Tongue (tissue), 2 donors: ENCODE measurements around the gene SLC22A17. TPM values are rescaled to one million over a fixed set of nuclear protein-coding genes. Genes with fewer than 3 reads are reported as not detected.

Experiments
- DNase-seq: peaks from one replicate; pipeline ENCODE4 v3.0.0-alpha.2; 2015
- total RNA-seq: library from RNA; depleted of rRNA; stranded (reverse); fragments of >200 nt; gene quantifications from one replicate; pipeline ENCODE4 v1.2.3, GENCODE V29; 2014

SLC22A17 gene
- total RNA-seq, 1 donor from 2014 or later = 30.5 TPM

DNA sequence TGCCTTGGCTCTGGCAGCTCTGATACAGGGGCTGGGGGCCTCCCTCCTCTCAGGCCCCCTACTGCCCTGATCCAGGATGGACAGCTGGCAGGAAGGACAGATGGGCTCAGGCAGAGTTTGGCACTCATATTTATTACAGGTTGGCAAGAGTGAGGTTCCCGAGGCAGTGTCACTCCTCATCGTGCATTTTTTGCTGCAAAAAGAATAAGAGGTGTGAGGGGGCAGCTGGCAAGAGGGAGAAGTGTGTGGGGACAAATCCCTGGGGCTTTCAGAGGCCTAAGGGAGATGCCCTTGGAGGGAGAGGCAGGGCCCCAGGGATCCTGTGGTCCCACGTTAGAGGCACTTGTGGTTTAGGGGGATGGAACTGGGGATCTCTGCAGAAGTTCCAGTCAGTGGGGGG lies 29.2 kb upstream of the SLC22A17 start:
- no peak for DNase-seq

DNA sequence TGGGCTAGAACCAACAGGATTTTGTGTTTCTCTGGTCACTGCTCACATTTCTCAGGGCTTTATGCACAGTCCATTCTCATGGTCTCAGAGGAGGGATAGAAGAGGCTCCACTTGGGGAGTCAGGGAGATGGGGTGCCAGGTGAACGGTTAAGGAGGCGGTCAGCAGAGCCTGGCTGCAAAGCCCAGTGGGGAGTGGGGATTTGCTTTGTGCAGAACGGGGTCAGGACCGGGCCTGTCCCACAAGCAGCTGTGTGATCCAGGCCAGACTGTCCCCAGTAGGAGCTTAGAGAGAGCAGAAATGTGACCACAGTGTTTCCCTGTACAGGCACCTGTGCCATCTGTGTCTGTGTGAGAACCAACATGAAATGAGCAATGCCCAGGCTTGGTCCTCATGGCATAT lies 28.3 kb upstream of the SLC22A17 start:
- no peak for DNase-seq

DNA sequence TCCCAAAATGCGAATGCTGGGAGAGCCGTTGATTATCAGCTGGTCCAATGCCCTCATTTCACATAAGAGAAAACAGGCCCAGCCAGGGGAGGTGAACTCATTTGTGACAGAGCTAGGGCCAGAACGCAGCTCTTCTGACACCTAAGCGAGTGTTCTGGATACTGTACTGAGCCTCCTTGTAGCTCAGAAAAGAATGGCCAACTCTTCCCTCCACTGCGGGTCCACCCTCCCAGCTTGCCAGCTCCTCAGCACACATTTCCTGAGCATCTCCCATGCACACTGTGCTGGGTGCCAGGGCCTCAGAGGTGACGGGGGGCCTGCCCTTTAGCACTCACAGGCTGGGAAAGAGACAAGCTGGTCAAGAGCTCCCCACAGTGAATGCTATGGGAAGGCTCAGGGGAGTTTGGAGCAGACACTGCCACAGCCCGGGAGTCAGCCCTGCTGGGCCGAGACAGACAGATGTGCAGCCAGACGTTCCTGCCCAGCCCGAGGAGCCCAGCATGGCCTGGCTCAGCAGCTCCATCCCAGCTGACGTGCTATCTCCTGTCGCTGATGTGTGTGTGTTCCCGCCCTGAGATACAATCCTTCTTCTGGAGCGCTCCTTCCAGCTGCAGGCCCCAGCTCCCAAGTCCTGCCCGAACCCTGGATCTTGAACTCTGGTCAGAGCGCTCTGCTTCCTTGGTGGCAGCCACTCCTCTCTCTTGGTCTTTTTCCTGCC lies 27.7 kb upstream of the SLC22A17 start:
- no peak for DNase-seq

DNA sequence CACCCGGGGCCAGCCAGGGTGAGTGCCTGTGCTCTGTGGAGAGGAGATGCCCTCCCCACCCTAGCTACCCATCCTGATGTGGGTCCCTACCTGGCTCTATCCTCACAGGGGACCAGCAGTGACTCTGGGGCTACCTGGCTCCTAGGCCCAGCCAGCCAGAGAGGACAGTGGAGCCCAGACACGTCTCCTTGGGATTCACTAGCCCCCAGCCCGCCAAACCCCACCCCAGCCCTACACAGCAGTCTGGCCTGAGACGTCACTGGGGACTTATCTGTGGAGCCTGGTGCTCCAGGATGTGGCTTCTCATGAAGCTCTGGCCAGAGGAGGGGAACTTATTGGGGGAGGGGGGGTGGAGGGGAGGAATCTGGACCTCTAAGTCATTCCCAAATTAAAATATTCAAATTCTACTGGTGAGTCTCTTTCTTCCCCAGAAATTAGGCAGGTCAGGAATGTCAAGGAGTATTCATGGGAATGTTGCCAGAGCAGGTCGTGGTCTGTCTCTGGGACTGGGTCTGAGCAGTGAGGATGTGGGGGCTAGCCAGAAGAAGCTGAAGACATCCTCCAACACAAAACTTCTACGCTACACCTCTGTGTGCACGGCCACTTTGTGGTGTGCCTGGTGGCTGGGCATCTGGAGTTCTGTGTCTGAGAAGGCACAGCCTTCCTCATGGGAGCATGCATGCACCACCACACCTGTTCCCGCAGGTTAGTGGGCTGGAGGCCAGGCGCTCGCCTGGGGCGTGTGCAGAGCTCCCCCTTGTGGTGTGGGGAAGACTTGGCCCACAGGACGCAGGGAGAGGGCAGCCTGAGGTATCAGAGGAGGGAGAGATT lies 26.9 kb upstream of the SLC22A17 start:
- peak; percentile 66 for DNase-seq

DNA sequence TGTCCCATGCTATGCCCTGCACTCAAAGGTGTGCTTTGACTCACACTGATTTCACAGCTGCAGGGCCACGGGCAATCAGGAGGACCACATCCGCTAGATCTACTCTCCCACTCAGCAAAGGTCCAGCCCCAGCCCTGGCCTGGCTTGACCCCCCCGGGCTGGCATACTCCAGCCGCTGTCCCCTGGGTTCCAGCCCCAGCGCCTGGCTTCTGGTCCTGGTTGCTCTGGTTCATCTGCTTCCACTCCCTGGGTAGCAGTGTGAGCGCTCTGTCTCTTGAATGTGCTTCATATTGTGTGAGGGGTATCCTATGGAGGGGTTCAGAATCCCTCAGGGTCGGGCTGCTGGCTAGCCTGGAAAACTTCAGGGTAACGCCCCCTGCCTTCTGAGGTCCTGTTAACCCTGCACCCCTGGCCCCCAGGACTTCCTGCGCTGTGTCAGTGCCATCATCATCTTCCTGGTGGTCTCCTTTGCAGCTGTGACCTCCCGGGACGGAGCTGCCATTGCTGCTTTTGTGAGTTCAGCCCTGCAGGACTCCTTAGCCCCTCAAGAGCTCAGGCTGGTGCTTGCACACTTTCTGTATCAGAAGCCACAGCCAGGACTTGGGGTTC lies 26.0 kb upstream of the SLC22A17 start:
- DNase-seq = no peak

DNA sequence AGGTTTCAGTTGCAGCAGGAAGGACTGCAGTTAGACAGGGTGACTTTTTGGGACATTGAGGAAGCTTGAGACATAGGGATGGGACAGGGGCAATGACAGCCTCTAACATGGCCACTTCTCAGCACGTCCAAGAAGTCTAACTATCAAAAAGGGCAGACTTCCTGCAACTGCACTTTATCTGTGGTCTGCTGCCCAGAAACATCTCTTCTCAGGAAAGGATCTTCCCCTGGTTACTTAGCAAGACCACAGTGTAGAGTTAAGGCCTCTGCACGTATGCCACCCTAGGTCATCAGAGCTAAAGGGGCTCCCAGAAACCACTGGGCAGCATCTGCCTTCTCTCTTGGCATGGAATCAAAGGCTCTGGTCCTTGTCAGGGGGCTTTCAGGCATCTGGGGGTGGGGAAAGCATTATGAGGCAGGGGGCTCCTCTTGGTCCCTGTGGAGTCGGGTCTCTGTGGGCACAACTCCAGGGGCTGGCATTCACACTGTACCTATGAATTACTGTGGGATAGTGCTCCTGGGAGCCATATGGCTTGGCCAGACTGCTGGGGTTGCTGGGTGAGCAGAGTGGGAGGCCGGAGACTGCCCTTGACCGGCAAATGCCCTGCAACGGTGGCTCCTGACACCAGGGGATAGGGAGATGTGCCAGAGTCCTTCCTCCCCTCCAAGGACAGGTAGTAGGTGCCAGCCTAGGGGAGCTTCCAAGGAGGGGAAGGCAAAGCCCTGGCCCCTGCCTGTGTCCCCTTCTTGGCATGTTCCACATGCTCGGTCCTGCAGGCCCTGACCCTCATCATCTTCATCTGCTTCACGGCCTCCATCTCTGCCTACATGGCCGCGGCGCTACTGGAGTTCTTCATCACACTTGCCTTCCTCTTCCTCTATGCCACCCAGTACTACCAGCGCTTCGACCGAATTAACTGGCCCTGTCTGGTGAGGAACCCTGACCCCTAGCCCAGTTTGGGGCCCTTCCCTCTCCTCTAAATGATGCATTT lies 25.2 kb upstream of the SLC22A17 start:
- DNase-seq = no peak

DNA sequence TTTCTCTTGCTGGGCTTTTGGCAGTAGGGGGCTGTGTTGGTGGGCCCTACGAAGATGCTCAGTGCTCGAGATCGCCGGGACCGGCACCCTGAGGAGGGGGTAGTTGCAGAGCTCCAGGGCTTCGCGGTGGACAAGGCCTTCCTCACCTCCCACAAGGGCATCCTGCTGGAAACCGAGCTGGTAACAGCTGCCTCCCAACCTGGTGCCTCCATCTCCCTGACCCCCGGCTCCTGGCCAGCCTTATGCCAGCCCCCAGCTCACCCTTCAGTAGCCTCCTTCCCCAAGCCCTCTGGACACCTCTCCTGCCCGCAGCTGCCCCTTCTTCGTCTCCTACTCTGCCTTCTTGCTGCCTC lies 24.5 kb upstream of the SLC22A17 start:
- no peak for DNase-seq

DNA sequence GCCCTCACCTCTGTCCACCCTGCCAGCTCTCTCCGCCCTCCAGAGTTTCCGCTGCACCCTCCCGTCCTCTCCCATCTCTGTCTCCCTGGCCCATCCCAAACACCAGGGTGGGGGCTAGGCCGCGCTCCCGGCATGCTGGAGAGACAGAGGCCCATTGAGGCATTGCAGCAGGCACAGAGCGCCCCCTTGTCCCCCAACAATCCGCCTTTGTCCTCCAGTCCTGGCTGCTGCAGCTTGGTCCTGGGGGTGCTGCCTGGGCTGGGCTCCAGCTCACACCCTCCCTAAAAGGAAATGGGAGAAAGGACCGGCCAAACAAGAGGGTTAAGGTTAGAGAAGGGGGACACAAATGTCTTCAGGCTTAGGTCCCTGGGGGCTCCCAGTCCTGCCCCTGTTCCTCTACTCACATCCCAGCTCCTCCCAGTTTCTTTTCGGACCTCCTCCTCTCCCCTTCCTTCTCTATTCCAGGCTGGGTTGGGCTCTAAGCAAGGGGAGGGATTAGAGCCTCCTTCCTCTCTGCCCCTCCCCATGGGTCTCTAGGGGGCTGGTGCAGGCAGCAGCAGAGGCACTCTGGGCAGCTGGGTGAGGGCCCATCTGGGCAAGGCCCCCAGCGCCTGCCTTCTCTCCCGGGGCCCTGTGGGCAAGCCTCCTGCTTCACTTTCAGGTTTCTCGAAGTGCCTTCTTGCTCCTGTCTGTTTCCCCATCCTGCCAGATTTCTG lies 24.0 kb upstream of the SLC22A17 start, which contains the start of gene CMTM5:
CMTM5 (plus strand) TSS at position 565 of the 716 bp plus-strand sequence. CDS start 206 bp downstream, outside the sequence.
- peak; percentile 62 for DNase-seq

DNA sequence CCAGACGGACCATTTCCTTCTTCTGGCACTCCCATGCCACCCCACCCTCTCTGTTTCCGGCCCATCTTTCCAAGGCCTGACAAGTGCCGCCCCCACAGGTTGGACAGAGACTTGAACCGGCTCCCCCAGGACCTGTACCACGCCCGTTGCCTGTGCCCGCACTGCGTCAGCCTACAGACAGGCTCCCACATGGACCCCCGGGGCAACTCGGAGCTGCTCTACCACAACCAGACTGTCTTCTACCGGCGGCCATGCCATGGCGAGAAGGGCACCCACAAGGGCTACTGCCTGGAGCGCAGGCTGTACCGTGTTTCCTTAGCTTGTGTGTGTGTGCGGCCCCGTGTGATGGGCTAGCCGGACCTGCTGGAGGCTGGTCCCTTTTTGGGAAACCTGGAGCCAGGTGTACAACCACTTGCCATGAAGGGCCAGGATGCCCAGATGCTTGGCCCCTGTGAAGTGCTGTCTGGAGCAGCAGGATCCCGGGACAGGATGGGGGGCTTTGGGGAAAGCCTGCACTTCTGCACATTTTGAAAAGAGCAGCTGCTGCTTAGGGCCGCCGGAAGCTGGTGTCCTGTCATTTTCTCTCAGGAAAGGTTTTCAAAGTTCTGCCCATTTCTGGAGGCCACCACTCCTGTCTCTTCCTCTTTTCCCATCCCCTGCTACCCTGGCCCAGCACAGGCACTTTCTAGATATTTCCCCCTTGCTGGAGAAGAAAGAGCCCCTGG lies 23.0 kb upstream of the SLC22A17 start:
- DNase-seq = no peak

DNA sequence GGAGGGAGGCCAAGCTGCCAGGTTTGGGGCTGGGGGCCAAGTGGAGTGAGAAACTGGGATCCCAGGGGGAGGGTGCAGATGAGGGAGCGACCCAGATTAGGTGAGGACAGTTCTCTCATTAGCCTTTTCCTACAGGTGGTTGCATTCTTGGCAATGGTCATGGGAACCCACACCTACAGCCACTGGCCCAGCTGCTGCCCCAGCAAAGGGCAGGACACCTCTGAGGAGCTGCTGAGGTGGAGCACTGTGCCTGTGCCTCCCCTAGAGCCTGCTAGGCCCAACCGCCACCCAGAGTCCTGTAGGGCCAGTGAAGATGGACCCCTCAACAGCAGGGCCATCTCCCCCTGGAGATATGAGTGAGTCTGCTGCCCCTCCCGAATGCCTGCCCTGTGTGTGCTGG lies 20.4 kb upstream of the SLC22A17 start:
- DNase-seq = no peak

DNA sequence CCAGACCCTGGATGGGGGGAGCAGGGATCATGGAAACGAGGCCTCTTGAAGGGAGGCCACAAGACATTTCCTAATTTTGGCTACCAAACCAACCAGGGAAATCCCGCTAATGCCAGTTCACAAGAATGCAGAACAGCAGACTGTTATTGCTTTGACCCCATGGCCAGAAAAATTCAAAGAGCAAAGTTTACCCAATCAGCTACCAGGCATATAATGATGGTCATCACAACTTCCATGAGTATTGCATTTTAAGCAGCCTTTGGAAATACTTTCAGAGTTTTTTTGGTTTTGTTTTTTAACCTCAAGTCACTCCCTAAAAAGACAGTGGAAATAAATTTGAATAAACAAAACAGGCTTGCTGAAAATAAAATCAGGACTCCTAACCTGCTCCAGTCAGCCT lies 19.8 kb upstream of the SLC22A17 start, which contains the start of gene IL25:
IL25 (plus strand) TSS at position 301 of the 400 bp plus-strand sequence.
- DNase-seq = no peak

DNA sequence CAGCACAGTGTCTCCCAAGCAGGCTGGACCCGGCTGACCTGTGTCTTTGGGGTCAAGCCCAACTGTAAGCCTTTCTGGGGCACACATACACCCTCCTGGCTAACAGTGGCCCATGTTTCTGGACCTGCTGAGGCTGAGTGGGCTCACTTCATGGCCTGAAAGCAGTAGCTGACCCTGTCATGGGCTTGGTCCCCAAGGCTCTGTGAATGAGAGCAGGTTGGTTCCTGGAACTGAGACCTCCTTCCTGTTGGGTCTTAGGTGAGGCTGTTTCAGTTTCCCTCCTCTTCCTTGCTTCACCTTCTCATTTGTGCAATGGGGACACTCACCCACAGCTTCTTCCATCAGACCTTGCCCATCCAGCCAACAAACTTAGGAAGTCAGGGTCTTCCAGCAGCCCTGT lies 19.2 kb upstream of the SLC22A17 start:
- no peak for DNase-seq

DNA sequence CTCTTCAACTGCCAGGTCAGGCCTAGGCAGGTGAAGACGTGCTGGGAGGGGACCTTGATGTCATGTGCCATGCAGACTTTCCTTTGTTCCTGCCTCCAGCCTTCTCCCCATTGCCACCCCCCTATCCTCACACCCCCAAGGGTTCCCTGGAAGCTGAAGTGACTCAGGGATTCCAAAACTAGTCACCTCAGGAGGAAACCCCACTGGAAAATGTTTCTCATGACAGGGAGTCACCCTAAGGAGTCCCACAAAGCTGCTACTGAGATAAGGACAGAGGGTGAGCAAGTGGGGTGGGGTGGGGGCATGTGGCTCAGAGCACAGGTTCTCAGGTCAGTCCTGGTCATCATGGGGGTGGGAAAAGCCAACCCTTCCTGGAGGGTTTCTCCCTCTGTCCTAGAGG lies 17.5 kb upstream of the SLC22A17 start:
- no peak for DNase-seq

DNA sequence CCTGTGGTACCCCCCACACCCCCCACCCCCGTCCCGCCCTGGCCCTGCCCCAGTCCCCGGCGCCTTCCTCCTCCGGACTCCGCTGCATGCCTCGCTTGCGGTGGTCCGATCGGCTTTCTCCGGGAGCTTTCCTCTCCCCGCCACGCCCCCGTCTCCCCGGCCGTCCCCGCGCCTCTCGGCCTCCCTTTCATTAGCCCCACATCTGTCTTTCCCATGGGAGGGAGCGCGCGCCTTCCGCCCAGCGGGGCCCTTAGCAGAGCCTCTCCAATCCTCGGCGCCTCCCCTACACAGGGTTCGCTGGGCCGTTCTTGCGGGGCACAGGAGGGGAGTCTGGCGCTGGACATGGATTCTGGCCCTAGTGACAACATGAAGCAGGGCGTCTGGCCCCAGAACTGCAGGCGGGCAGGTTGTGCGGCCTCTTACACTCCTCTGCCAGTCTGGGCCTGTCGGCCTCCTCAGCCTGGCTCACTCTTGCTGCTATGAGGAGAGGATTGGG lies 13.8 kb upstream of the SLC22A17 start:
- peak; percentile 93 for DNase-seq

DNA sequence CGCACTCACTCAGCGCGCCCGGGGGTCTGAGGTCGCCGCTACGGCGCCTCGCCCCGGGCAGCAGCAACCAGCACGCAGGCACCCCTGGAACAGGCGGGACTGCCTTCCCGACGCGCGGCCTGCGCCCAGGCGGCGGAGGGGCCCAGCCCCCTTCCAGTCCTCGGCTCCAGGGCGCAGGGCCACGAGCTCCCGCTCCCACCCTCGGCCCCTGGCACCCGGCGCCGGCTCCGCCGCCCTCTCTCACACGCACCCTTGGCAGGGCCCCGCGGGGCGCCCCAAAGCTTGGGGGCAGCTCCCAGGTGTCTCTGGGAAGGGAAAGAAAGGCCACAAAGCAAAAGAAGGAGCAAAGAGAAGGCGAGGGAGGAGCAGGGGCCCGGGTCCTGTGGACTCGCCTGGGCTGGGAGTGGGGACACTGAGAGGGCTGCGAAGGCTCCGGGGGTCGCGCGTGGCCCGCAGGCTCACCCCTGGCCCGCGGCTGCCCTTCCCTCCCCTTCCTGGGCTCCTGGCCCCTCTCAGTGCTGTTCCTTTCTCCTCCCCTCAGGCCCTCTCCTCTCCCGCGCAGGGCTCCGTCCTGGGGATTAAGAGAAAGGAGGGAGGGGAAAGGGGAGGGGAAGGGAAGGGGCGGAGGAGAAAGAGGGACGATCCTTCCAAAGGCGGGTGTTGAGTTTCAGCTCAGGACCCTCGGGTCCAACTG lies 13.2 kb upstream of the SLC22A17 start:
- DNase-seq = peak; percentile 97

DNA sequence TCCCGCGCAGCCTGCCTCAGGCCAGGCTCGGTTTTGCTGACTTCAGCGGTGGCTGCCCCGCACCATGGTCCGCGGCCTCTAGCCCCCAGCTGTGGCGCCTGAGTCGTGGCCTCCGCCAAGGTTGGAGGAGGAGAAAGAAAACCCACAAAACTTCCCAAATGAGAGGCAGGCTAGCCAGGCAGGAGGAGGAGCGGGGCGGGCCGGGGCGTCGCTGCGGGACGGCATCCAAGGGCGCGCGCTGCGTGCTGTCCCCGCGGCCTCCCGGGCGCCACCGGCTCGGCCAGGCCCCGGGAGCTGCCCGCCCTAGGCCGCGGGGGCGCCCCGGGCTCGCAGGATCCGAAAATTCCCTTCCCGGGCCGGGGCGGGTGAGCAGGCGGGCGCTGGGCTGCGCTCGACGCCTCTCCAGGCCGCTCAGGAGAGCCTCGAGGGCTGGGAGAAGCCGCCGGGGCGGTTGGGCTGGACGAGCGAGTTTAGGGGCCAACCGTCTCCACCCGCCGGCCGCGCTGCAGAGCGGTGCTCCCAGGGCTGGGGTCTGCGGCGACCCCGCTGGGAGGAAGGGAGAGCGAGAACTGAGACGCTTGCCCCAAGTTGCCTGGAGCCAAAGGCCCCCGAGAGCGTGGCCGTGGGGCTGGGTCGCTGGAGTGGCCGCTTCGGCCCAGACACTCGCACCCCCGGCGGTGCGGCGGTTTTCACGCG lies 12.5 kb upstream of the SLC22A17 start, which contains the start of gene EFS:
EFS (minus strand) TSS at position 137 of the 696 bp plus-strand sequence. CDS start 147 bp downstream, outside the sequence.
- DNase-seq = peak; percentile 71

DNA sequence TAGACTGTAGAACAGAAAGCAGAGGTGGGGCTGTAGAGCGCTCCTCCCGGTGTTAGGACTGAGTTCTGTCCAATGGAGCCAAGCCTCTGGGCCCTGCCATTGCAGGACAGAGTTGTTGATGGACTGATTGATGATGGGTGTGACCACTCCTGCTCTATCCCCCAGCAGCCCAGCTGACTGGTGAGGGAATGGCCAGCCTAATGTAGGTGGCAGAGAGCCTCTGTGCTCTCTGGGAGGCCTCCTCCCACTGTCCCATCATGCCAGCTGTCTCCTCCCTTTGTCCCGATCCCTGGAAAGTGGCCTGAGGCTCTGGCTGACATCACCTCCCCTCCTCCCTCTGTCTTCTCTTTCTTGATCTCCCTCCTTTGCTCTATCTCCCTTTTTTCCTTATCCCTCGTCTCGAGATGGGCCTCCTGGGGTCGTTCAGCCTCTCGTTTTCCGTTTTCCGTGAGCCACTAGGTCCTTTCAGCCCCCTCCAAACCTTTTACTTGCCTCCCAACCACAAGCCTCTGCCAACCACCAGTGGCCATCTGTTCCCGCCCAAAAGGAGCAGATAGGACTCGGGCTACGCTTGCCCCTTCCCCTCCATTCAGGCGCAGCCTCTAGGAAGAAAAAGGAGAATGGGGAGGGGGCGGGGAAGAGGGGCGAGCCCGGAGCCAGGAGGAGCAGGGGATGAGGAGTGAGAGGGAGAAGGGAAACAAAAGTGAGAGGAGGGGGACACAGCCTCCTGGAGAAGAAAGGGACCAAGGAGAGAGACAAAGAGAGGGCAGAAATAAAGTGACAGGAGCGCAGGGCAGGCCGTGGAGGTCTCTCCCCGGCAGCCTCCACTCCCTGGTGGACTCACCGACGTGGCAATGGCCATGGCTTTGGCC lies 11.7 kb upstream of the SLC22A17 start:
- DNase-seq = peak; percentile 84

DNA sequence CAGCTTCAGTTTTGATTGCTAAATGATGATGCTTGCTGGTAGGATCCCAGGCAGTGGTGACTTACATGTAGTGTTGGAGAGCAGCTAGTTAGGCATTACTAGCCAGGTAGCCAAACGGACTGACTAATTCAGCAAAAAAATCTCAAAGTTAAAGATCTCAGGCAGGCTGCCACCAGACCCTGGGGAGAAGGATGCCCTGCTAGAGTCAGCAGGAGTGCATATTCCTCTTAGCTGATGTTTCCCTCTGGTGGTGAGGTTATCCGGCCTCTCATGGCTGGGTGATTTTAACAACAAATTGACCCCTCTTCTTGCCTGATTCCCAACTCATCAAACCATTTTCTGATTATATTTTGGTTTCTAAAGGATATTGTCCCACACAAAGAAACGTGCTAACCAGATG lies 9.5 kb upstream of the SLC22A17 start:
- DNase-seq = no peak
